IPS DF 4.7 (cell line): Measurements from ENCODE around the gene INKA2.

Experiments used
- DNase-seq: peaks from one replicate; pipeline ENCODE4 v3.0.0-alpha.2; 2013; ENCODE audit warnings: low spot score; ENCODE audit errors: extremely low read depth

INKA2 gene

DNA sequence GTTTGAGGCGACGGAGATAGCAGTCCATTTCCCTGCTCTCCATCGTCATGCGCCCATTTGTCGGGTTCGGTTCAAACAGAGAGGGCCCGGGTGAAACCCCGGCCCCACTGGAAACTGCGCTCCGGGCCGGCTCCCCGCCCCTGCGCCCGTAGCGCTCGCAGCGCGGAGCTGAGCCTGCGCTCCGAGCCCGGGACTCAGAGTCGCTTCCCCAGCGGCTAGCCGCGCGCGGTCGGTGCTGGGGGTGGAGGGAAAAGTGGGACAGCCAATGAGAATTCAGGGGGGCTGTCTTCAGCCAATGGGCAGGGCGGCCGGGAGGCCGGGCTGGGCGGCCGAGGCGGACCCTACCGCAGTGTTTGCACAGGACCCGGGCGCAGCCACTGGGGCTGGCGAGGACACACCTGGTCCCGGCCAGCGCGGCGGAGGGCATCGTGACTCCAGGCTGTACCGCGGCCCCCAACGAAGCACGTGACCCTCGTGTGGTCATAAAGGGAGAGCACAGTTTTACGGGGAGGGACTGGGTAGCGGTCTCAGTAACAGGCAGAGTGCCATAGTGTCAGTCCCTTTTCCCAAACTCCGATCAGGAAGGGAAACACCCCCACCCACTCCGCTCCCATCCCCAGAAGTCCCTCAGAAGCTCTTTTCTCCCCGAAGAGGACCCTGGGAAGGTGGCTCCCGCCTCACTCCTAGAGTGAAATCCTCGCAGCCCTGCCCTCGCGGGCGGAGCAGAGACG lies at the start of gene INKA2:
Gene INKA2 (minus strand): TSS at position 202 of the 731 bp plus-strand sequence. CDS start 153 bp downstream, at position 49.
- DNase-seq: no peak

DNA sequence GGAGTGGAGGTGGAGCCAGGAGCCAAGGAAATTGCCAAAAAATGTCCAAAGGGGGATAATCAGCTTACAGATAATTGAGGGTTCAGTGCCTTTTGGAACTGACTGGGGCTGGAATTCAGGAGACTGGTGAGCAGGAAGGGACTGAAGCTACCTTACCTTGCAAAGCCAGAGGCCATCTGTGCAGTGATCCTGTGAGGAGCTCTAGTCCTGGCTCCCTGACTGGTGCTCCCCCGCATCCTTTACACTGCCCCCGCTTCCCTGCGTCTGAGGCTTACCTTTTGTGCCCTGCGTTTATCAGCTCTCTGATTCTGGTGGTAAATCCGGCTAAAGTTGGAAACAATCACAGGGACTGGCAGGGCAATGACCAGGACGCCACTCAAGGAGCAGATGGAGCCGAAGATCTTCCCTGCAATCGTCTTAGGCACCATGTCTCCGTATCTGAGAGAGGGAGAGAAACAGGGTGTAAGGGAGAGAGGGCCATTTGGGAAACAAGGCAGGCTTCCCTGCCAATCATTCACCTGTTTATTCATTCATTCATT lies 47.5 kb upstream of the INKA2 start:
- no peak for DNase-seq

DNA sequence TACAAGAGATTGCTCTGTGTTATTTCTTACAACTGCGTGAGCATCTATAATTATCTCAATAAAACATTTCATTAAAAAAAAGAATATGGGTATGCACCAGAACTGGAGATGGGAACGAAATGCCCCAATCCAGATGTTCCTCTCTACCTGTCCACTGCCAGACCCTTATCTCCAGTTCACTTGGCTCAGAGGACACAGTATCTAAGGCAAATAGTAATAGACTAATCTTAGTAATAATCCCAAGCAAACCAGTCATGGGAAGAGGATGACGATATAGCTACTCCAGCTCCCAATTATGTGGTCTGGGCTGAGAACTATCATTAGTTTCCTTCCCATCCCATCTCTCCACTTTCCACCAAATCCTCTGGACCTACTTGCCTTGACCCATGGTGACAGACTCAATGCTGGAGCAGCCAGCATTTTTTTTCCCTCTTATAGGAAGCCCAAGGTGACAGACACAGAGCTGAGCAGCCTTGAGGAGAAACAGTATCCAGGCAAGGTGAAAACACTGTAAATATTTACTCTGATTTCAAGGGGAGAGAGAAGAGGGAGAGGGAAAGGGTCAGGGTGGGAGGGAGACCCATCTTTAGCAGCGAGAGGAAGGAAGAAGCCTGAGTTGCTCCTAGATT lies 45.2 kb upstream of the INKA2 start:
- DNase-seq: no peak

DNA sequence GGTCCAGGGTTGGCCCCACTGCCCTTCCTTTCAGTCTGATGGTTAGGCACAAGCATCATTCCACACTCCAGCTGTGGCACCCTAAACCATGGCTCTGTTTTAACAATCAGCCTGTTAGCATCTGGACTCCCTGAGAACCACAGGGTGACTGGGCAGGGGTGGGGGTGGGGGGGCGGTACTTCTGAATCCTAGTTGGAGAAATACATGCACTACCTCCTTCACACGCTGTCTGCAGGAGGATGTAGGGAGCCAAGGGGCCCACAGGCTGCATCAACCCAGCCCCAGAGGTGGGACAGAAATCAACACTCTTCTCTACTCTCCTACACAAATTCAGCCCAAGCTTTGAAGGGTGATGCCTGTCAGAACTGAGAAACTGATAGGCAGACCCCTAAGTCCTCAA lies 40.4 kb upstream of the INKA2 start:
- no peak for DNase-seq

DNA sequence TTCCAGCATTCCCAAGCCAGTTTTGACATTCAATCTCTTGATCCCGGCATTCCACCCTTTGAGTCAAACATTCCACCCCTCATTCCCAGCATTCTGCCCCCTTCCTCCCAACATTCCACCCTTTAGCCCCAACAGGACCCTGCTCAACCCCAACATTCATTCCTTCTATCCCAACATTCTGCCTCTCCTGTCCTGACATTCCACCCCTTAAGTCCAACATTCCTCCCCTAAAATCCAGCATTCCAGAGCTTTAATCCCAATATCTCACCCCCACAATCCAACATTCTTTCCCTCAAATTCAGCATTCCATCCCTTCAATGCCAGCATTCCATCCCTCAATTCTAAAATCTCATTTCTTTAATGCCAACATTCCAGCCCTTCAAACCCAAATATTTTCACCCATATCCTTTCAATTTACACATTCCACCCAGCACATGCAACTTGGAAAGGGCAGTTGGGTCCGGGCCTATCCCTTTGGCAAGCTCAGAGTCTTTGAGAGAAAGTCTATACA lies 39.4 kb upstream of the INKA2 start:
- DNase-seq: peak; percentile 38

DNA sequence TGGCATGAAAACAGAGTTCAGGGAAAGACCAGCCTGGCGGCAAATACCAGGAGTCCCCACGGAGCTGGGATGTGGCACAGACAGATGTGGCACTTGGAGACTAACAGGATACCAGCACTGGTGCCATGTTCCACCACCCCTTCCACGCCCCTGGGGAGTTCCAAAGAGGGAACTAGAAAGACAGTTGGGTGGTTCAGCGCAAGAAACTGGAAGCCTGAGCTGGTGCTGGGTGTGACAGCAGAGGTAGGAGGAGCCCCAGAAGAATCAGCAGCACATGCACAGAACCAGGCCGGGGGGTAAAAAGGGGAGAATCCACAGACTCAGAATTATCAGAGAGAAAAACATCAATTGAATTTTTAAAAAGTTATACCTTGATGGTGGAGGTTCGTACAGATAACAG lies 38.9 kb upstream of the INKA2 start:
- no peak for DNase-seq

DNA sequence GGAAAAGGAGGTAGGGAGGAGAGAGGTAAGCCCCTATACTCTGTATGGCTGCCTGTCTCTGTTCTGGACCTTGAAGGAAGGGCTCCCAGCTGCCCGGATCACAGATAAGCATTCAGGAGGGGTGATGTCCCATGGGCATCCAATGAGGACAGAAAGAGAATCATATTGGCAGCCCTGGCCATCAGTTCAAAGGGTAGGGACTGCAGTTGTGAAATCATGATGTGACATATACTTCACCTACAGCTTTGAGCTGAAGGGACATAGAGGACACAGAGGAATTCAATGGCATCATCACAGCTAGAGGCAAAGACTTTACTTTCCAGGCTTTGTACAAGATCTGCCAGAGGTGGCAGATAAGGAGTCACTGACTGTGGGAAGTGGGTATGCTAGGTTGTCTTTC lies 38.1 kb upstream of the INKA2 start:
- no peak for DNase-seq

DNA sequence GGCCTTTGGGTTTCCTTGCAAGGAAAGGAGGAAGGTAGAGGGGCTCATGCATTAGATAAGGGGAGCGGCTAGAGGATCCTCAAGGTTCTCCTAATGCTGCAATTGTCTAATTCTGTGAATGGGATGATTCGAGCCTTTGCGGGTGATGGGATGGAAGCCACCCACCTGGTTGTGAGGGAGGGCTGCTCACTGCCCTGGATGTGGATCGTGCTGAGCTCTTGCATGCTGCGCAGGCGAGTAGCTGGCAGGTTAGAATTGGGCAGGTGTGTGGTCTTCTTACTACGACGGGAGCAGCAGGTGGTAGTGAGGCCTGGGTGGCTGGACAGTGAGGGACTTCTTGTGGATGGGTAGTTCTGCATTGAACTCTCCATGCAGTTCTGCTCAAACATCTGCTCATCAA lies 37.7 kb upstream of the INKA2 start:
- no peak for DNase-seq

DNA sequence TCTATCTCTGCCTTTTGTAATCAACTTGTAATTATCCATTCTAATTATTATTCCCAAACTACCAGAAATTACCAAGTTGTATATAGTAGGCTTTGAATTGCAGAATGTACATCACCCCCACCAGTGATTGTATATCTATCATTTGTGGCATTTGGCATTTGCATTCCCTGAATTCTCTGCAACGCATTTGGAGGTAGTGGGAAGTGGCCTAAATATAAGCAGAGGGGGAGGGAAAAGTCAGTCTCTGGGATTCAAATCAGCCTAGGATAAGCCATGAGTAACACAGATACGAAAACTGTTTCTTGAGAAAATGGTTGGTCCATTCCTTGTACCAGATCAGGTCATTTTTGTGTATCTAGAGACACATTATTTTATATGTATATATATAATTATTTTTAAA lies 37.2 kb upstream of the INKA2 start:
- no peak for DNase-seq

DNA sequence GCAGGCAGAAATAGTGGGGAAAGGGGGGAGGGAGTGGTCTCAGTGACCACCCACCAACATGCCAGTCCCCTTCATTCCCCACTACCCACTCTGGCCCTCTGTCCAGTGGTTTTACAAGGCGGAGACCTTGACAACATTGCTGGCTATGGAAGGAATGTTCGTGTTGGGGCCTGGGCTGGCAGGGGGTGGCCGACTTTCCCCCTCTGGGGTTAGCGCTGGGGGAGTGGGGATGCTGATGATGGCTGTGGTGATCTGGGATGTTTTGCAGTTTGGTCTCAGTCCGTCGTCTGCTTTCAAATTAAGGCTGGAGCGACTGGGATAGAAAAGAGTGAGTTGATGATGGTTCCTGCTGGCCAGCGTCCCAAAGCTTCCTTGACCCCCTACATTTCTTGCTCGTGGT lies 36.8 kb upstream of the INKA2 start:
- no peak for DNase-seq

DNA sequence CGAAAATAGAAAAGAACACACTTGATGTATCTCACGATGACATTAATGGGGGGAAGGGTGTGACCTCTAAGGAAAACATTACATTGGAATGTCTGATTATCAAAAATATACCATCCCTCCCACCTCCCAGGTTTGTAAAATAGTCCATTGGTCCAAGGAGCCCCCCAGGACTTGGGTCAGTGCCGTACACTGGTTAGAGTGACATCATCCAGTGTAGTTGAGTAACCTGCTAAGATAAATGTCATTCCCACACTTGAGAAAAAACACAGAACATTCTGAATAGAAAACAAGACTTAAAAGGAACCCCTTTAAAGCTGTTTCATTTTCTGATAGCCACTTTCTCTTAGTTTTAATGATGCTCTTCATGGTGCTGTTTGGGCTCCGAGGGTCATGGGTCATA lies 31.7 kb upstream of the INKA2 start:
- DNase-seq: no peak

DNA sequence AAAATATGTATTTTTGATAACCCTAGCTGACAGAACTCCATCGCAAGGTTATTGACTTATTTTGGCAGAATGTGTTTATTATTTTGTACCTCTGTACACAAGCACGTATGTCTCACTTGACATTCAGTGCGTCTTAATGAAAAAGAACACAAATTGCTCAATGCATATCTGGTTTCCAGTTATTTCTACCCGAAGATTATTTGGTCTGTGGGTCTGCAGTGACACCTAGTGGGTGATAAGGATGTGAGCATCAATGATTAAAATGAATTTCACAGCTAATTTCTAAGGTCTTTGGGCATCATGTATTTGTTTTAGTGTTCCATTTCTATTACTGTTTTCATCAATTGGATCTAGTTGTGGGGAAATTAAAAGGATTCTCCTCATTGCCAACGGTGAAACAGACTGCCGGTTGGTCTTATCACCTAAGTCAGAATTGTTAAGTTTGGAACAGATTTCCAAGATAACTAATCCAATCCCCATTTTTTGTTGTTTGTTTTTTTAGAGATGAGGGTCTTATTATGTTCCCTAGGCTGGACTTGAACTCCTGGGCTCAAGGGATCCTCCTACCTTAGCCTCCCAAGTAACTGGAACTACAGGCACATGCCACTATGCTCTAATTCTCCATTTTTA lies 30.4 kb upstream of the INKA2 start:
- DNase-seq: no peak

DNA sequence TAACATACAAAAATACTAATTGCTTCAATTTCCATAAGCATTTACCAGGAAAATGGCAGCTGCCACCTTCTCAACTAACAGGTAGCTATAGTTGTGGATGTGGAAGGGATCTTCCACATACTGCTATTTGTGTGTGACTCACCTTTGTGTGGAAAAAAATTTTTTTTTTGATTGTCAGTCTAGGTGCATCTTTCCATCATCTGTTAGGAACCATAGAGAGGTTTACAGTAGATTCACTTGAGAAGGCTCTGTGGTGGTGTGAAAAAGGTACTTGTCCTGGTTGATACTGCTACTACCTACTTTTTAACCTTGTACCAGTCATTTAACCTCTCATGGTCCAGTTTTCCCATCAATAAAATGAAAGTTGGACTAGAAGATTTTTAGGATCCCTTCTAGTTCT lies 29.4 kb upstream of the INKA2 start:
- DNase-seq: no peak

DNA sequence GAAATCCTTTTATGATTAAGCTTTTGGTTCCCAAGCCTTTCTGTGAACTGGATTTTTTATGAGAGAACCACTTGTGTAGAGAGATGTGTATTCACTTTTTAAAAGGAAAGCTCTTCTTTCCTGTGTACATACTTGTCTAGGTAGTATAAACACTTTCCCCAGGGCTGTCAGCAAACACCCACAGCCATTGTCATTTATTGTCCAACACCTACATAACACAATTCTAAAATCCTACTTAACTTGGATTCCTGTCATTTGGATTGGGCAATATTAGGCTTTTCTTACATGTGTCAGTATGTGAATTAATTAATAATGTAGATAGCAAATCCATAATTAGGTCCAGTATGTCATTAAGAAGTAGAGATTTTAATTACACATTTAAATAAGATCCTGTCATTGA lies 28.8 kb upstream of the INKA2 start:
- no peak for DNase-seq

DNA sequence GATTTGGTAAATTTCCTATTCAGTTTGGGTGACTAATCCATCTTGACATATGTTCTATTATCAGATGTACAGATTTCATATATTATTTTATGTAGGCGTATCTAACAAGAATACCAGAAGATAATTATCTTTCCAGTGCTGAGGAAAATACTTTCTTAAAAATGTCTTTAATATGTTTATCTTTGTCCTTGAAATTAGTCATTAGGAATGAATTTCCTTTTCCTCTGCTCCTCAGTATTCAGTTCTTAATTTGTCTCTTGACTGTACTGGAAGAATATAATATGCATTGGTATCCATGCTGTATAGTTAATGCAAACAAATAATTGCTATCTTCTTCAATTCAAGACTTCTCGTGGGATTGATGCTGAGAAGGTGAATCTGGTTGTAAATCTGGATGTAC lies 23.1 kb upstream of the INKA2 start:
- DNase-seq: no peak

DNA sequence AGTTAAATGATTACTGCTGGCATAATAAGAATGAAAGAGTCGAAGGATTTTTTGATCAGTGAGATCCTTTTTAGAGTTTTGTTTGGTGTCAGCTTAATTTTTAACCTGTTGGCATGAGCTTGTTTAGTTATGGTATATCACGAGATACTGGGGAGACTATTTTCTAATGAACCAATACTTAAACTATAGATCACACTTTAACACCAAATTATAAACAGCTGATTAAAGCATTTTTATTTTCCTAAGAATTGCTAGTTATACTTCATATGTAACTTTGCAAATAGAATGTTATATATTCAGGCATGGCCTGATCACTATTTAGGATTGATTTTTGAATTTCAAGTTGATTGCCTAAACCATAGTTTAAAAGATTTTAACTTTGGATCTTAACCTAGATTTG lies 22.5 kb upstream of the INKA2 start:
- DNase-seq: no peak

DNA sequence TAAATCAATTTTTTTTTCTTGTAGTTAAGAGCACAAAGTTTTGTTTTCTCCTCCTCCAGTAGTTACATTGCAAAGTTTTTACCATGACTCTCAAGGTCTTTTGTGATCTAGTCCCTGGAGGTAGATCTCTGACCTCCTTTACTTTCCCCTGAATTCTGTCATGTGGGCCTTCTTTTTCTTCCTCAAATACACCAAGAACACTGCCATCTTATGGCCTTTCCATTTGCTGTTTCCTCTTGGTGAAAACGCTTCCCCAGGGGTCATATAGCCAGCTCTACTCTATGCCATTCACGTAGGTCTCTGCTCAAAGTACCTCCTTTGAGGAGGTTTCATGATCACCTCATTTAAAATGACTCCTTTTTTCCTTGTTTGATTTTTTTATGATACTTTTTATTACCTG lies 19.2 kb upstream of the INKA2 start:
- DNase-seq: no peak

DNA sequence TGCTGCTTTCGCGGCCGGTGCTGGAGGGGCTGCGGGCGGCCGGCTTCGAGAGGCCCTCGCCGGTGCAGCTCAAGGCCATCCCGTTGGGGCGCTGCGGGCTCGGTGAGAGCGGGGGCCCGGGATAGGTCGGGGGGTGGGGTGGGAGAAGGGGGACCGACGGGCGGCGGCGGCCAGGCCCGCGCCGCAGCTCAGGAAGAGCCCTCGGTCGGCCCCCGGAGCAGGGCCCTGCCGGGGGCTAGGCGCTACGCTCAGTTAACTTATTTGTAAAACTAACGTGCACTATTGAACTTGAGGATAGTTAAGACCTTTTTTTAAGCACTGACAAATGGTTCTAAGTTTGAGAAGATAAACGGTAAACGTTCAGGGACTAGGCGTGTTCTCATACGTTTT lies 16.9 kb upstream of the INKA2 start:
- DNase-seq: no peak

DNA sequence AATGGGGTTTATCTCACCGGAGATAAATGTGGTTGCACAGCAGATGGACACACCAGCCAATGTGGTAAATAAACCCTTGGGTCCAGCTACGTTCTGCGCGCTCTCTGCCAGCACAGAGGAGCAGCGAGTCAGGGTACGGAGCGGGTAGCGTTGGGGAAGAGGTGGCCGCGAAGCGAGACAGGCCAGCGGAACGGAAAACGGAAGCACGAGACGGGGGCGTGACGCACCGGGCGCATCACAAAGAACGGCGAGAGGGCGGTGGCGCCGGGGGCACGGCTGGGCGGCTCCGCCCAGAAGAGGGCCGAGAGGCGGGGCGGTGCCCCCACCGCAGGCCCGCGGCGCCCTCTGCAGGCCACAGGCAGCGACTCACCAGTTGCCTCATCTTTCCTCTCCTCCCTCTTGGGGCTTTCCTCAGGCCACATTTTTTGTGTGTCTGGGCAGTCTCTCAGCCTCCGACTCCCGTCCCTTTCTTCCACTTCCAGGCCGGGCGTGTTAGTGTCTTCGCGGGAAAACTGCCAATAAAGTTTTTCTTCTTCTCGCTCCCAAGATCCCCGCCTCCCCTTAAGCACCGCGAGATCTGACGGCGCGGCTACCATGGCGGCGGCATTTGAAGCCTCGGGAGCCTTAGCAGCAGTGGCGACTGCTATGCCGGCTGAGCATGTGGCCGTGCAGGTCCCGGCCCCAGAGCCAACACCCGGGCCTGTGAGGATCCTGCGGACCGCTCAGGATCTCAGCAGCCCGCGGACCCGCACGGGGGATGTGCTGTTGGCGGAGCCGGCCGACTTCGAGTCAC lies 16.3 kb upstream of the INKA2 start, which contains the start of gene DDX20:
Gene DDX20 (plus strand): TSS at position 571 of the 793 bp plus-strand sequence. CDS start 24 bp downstream, at position 595.
- DNase-seq: no peak

DNA sequence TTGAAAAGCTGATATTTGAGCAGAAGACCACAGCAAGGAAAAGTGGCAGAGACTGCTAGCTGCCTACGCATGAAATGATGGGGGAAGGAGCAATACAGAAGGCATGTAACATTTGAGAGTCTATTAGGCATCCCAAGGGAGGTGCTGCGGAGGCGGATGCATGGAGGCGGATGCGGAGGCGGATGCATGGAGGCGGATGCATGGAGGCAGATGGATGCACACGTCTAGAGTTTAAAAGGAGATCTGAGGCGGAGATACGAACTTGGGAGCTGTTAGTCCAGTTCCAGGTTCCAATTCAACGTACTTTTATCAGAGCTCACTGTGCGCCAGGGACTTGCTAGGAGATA lies 15.8 kb upstream of the INKA2 start:
- no peak for DNase-seq

DNA sequence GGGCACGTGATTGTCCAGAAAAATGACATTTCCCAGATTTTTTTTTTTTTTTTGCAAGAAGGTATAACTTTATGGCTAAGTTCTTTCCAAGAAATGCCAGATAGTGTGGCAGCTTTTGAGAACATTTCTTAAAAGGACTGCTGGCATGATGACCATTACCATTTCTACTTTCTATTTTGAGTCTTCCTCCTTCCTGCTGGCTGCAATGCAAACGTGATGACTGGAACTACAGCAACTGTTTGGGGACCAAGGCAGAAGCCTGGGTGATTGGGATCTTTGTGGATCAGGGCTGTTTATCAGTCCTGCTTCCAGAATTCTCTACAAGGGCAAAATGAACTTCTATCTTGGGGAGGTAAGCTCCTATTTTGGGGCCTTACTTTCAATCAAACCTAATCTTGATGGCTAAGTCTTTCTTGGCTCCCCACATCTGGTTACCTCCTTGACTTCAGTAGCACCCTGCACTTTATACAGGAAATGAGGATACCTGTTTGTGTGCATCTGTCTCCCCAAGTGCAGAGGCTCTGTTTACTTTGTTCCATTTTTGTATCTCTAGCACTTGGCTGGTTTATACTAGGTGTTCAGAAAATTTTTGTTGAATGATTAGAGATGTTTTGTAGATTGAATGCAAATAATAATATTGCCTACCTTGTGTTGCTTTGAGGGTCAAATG lies 12.8 kb upstream of the INKA2 start:
- DNase-seq: no peak
